ENCODE results near the gene LBR.

- TF ChIP-seq CTCF (IDR thresholded peaks at IDR 0.05) (no peak), POLR2A (IDR thresholded peaks at IDR 0.05) (no peak)
Measured at GRCh38 chr1:225362805-225363204, 65.0 kb downstream of the LBR start.
